ENCODE results near the gene SLC6A18.

The SLC6A18 gene

DNA sequence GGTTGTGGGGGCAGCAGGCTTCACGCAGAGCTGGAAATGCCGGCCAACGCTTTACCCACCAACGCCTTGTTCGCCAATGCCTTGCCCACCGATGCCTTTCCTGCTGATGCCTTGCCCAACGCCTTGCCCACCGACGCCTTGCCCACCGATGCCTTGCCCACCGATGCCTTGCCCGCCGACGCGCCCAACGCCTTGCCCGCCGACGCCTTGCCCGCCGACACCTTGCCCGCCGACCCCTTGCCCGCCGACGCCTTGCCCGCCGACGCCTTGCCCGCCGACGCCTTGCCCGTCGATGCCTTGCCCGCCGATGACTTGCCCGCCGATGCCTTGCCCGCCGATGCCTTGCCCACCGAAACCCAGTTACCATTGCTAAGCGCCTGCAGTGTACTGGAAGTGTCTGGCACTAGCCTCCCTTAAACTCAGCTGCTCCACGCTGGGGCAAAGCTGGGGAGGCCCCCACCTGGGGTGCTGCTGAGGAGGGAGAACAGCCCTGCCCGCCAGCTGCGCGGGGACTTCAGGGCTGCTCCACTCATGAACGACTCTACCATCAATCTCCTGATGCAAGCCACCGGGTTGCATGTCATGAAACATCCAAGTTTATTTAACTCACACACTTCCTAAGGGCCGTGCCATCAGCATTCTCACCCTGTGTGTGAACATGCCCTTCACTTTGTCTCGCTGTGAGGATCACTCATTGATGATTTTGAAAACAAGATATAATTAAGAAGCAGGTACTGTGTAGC lies 1.8 kb downstream of the SLC6A18 start:
- Histone ChIP-seq H3K9me3 (ENCODE audit: control insufficient read depth, insufficient read depth, low read depth, low read length) (no peaks in the 10 kb centered on the region), H3K4me1 (ENCODE audit: control insufficient read depth, insufficient read depth, low read length) (0 out of 2 replicates have a peak, but pooled peaks cover 2% of the 10 kb centered on the region), H3K4me3 (ENCODE audit: low read depth, low read length) (no peak overlapping the region), H3K36me3 (ENCODE audit: control insufficient read depth in 2 of 2, insufficient read depth in 1 of 2, low read length in 2 of 2) (no peaks in the 10 kb centered on the region), H3K27ac (ENCODE audit: extremely low read depth, low read depth, low read length) (no peak overlapping the region)
- ChIA-PET POLR2A (interaction anchor here (0.7 to 1.0 kb wide), 2 partner anchors 8 to 121 kb away, joined by 3 to 4 read pairs; no protein-coding TSS in a partner anchor), CTCF (interaction anchor here (0.6 kb wide), 1 partner anchor 482 kb away, joined by 3 read pairs; no protein-coding TSS in a partner anchor)
- TF ChIP-seq HOXA7 (CRISPR knock-in tag; IDR thresholded peaks at IDR 0.05; ENCODE audit: borderline replicate concordance) (no peak), GLIS1 (tag by site-specific recombination; IDR thresholded peaks at IDR 0.05) (peak; percentile 47), ZNF785 (tag by site-specific recombination; IDR thresholded peaks at IDR 0.05) (no peak)
- TF ChIP-seq, protein P1, sequence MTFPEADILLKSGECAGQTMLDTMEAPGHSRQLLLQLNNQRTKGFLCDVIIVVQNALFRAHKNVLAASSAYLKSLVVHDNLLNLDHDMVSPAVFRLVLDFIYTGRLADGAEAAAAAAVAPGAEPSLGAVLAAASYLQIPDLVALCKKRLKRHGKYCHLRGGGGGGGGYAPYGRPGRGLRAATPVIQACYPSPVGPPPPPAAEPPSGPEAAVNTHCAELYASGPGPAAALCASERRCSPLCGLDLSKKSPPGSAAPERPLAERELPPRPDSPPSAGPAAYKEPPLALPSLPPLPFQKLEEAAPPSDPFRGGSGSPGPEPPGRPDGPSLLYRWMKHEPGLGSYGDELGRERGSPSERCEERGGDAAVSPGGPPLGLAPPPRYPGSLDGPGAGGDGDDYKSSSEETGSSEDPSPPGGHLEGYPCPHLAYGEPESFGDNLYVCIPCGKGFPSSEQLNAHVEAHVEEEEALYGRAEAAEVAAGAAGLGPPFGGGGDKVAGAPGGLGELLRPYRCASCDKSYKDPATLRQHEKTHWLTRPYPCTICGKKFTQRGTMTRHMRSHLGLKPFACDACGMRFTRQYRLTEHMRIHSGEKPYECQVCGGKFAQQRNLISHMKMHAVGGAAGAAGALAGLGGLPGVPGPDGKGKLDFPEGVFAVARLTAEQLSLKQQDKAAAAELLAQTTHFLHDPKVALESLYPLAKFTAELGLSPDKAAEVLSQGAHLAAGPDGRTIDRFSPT (tag by site-specific recombination; IDR thresholded peaks at IDR 0.05), result no peak

DNA sequence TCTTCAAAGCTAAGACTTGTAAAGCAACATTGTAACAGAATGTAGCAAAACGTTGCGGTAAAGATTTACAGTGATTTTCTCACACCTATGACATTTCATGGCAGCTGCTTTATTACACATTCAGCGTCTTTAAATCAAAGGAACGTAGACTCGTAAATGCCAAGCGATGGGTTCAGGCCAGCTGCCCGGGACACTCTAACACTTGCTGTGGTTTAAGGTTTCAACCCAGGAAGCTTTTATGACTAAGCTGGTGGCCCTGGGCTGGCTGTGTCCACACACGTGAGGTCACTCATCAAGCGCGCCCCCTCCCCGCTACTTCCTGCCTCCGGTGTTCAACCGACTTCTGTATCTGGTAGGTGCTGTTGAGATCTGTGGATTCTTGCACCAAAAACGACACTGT lies 2.5 kb downstream of the SLC6A18 start:
- no peaks in the 10 kb centered on the region for H3K36me3 ChIP-seq (ENCODE audit: control insufficient read depth in 2 of 2, insufficient read depth in 1 of 2, low read length in 2 of 2)
- ChIA-PET CTCF (interaction anchor here (0.6 to 0.9 kb wide), 2 partner anchors 53 to 224 kb away, joined by 3 read pairs; no protein-coding TSS in a partner anchor), POLR2A (interaction anchor here (0.7 to 1.0 kb wide), 3 partner anchors 9 to 120 kb away, joined by 3 to 4 read pairs (median 3); no protein-coding TSS in a partner anchor)
- H3K4me3 ChIP-seq (ENCODE audit: low read depth, low read length), result no peak overlapping the region
- no peak overlapping the region for H3K27ac ChIP-seq (ENCODE audit: extremely low read depth, low read depth, low read length)
- 0 out of 2 replicates have a peak, but pooled peaks cover 2% of the 10 kb centered on the region for H3K4me1 ChIP-seq (ENCODE audit: control insufficient read depth, insufficient read depth, low read length)
- no peaks in the 10 kb centered on the region for H3K9me3 ChIP-seq (ENCODE audit: control insufficient read depth, insufficient read depth, low read depth, low read length)
- TF ChIP-seq ZFHX2 (tag by site-specific recombination; conservative IDR thresholded peaks at IDR 0.05) (no peak), ZFP3 (tag by site-specific recombination; IDR thresholded peaks at IDR 0.05; ENCODE audit: low read depth) (no peak), MZF1 (tag by site-specific recombination; IDR thresholded peaks at IDR 0.05; ENCODE audit: borderline replicate concordance) (no peak), ZNF266 (tag by site-specific recombination; IDR thresholded peaks at IDR 0.05; ENCODE audit: low read depth) (no peak), ZNF174 (tag by site-specific recombination; IDR thresholded peaks at IDR 0.05) (no peak), ZNF121 (tag by site-specific recombination; IDR thresholded peaks at IDR 0.05) (no peak), ZNF585B (tag by site-specific recombination; IDR thresholded peaks at IDR 0.05) (no peak), ZNF785 (tag by site-specific recombination; IDR thresholded peaks at IDR 0.05) (no peak), ZNF132 (tag by site-specific recombination; IDR thresholded peaks at IDR 0.05; ENCODE audit: borderline replicate concordance) (no peak), ZBTB48 (tag by site-specific recombination; IDR thresholded peaks at IDR 0.05) (no peak), ZBTB8A (tag by site-specific recombination; IDR thresholded peaks at IDR 0.05) (no peak), ZNF16 (tag by site-specific recombination; IDR thresholded peaks at IDR 0.05; ENCODE audit: low read depth) (no peak), ZNF768 (tag by site-specific recombination; IDR thresholded peaks at IDR 0.05) (no peak), KLF1 (tag by site-specific recombination; IDR thresholded peaks at IDR 0.05) (0 out of 2 replicates have a peak, but pooled peaks have one; percentile 9)
- TF ChIP-seq, protein P2, sequence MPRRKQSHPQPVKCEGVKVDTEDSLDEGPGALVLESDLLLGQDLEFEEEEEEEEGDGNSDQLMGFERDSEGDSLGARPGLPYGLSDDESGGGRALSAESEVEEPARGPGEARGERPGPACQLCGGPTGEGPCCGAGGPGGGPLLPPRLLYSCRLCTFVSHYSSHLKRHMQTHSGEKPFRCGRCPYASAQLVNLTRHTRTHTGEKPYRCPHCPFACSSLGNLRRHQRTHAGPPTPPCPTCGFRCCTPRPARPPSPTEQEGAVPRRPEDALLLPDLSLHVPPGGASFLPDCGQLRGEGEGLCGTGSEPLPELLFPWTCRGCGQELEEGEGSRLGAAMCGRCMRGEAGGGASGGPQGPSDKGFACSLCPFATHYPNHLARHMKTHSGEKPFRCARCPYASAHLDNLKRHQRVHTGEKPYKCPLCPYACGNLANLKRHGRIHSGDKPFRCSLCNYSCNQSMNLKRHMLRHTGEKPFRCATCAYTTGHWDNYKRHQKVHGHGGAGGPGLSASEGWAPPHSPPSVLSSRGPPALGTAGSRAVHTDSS (tag by site-specific recombination; IDR thresholded peaks at IDR 0.05), result no peak
- TF ChIP-seq, protein P3, sequence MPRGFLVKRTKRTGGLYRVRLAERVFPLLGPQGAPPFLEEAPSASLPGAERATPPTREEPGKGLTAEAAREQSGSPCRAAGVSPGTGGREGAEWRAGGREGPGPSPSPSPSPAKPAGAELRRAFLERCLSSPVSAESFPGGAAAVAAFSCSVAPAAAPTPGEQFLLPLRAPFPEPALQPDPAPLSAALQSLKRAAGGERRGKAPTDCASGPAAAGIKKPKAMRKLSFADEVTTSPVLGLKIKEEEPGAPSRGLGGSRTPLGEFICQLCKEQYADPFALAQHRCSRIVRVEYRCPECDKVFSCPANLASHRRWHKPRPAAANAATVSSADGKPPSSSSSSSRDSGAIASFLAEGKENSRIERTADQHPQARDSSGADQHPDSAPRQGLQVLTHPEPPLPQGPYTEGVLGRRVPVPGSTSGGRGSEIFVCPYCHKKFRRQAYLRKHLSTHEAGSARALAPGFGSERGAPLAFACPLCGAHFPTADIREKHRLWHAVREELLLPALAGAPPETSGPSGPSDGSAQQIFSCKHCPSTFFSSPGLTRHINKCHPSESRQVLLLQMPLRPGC (tag by site-specific recombination; IDR thresholded peaks at IDR 0.05), result 0 out of 2 replicates have a peak, but pooled peaks have one; percentile 51
- TF ChIP-seq, protein P4, sequence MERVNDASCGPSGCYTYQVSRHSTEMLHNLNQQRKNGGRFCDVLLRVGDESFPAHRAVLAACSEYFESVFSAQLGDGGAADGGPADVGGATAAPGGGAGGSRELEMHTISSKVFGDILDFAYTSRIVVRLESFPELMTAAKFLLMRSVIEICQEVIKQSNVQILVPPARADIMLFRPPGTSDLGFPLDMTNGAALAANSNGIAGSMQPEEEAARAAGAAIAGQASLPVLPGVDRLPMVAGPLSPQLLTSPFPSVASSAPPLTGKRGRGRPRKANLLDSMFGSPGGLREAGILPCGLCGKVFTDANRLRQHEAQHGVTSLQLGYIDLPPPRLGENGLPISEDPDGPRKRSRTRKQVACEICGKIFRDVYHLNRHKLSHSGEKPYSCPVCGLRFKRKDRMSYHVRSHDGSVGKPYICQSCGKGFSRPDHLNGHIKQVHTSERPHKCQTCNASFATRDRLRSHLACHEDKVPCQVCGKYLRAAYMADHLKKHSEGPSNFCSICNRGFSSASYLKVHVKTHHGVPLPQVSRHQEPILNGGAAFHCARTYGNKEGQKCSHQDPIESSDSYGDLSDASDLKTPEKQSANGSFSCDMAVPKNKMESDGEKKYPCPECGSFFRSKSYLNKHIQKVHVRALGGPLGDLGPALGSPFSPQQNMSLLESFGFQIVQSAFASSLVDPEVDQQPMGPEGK (tag by site-specific recombination; IDR thresholded peaks at IDR 0.05), result peak; percentile 55
- TF ChIP-seq, protein P5, sequence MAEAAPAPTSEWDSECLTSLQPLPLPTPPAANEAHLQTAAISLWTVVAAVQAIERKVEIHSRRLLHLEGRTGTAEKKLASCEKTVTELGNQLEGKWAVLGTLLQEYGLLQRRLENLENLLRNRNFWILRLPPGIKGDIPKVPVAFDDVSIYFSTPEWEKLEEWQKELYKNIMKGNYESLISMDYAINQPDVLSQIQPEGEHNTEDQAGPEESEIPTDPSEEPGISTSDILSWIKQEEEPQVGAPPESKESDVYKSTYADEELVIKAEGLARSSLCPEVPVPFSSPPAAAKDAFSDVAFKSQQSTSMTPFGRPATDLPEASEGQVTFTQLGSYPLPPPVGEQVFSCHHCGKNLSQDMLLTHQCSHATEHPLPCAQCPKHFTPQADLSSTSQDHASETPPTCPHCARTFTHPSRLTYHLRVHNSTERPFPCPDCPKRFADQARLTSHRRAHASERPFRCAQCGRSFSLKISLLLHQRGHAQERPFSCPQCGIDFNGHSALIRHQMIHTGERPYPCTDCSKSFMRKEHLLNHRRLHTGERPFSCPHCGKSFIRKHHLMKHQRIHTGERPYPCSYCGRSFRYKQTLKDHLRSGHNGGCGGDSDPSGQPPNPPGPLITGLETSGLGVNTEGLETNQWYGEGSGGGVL (tag by site-specific recombination; IDR thresholded peaks at IDR 0.05), result no peak
- TF ChIP-seq, protein P6, sequence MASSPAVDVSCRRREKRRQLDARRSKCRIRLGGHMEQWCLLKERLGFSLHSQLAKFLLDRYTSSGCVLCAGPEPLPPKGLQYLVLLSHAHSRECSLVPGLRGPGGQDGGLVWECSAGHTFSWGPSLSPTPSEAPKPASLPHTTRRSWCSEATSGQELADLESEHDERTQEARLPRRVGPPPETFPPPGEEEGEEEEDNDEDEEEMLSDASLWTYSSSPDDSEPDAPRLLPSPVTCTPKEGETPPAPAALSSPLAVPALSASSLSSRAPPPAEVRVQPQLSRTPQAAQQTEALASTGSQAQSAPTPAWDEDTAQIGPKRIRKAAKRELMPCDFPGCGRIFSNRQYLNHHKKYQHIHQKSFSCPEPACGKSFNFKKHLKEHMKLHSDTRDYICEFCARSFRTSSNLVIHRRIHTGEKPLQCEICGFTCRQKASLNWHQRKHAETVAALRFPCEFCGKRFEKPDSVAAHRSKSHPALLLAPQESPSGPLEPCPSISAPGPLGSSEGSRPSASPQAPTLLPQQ (tag by site-specific recombination; IDR thresholded peaks at IDR 0.05), result peak; percentile 38; the same call in 1 of the 2 replicates
